MM.1S (cell line): ENCODE data around the gene GTPBP4.

Experiments
- CTCF ChIP-seq: fragments of 300-600 bp; sonication (generic); IDR thresholded peaks from 2 replicates; pipeline ENCODE4 v1.5.1; 2016; ENCODE audit warnings: antibody characterized with exemption, low read length, mixed read lengths
- EZH2 ChIP-seq: fragments of 300-600 bp; sonication (generic); optimal IDR thresholded peaks from 2 replicates; pipeline ENCODE3; 2017; ENCODE audit warnings: low read depth, mild to moderate bottlenecking, antibody characterized with exemption, low read length, mixed read lengths
- EZH2phosphoT487 ChIP-seq: fragments of 300-600 bp; sonication (generic); IDR thresholded peaks from 2 replicates; pipeline ENCODE4 v1.6.1; 2018; ENCODE audit warnings: antibody characterized with exemption, low read length

GRCh38 chr10:983401-983800 is 4.8 kb upstream of the GTPBP4 start:
- TF ChIP-seq CTCF (no peak), EZH2phosphoT487 (no peak), EZH2 (no peak)
